B cell (primary cell): ENCODE data around the gene ANKRD65. TPM values are rescaled to one million over a fixed set of nuclear protein-coding genes. Genes with fewer than 3 reads are reported as not detected.
A peak's percentile ranks its signal among the peaks of the same experiment; 100 is the strongest.

Experiments used
- ATAC-seq: fragments of 200-7000 bp; cut with Tn5 transposase; one replicate; pipeline ENCODE4 v1.10.0; 2021; ENCODE audit warnings: low read depth, mild to moderate bottlenecking, moderate number of reproducible peaks, moderate library complexity
- CTCF ChIA-PET: fragments of 350-600 bp; sonication (Branson Sonifier 250); formaldehyde crosslinking; loops from one replicate; lab custom pipeline; 2021; ENCODE audit warnings: antibody characterized with exemption, inconsistent platforms; lab: Charles Lee
- POLR2A ChIA-PET: fragments of 350-600 bp; sonication (Branson Sonifier 250); formaldehyde crosslinking; loops from one replicate; lab custom pipeline; 2021; ENCODE audit warnings: antibody characterized with exemption; lab: Charles Lee
- DNase-seq: peaks from one replicate; pipeline ENCODE4 v3.0.0; 2013
- H2AFZ ChIP-seq: 2 replicates; pipeline ENCODE4 v1.6.1; 2012; ENCODE audit warnings: mild to moderate bottlenecking, low read depth, low read length; ENCODE audit not compliant: insufficient read depth, poor library complexity, severe bottlenecking
- H3K27ac ChIP-seq, 2 donors: 1 replicate in 1 of 2; 2 replicates in 1 of 2; pipeline ENCODE4 v1.5.1; 2012 to 2013; ENCODE audit warnings: low read length in 2 of 2, mild to moderate bottlenecking in 2 of 2, moderate library complexity in 1 of 2
- H3K27me3 ChIP-seq, 4 experiments: fragments of 200-600 bp in 1 of 4; sonication (generic) in 1 of 4; replicated peaks in 1 of 4; 1 replicate in 2 of 4; 2 replicates in 2 of 4; pipeline versions ENCODE4 v1.6.1 to v1.7.0; 2013 to 2016; ENCODE audit warnings: low read length in 3 of 4, mild to moderate bottlenecking in 2 of 4, mixed read lengths in 1 of 4, moderate library complexity in 1 of 4; ENCODE audit not compliant: insufficient read depth in 4 of 4, control insufficient read depth in 3 of 4; ENCODE audit errors: control extremely low read depth in 1 of 4
- H3K36me3 ChIP-seq, 2 experiments: replicated peaks in 1 of 2; 1 replicate in 1 of 2; 2 replicates in 1 of 2; pipeline versions ENCODE4 v1.6.1 to v1.7.1; 2013; ENCODE audit warnings: low read length in 1 of 2; ENCODE audit not compliant: insufficient read depth in 2 of 2, control insufficient read depth in 1 of 2; ENCODE audit errors: control extremely low read depth in 1 of 2, extremely low read depth in 1 of 2
- H3K4me1 ChIP-seq, 2 donors: fragments of 200-600 bp in 1 of 2; sonication (generic) in 1 of 2; 1 replicate in 1 of 2; 2 replicates in 1 of 2; pipeline versions ENCODE4 v1.5.1 to v1.6.1; 2013 to 2017; ENCODE audit warnings: low read length in 2 of 2; ENCODE audit not compliant: control insufficient read depth in 2 of 2, insufficient read depth in 2 of 2
- H3K4me2 ChIP-seq: replicated peaks from 2 replicates; pipeline ENCODE3; 2012; ENCODE audit warnings: mild to moderate bottlenecking, low read depth, low read length; ENCODE audit not compliant: poor library complexity, severe bottlenecking
- H3K4me3 ChIP-seq, 5 experiments: fragments of 200-600 bp in 1 of 5; sonication (generic) in 1 of 5; 1 replicate in 3 of 5; 2 replicates in 2 of 5; pipeline versions ENCODE4 v1.5.1 to v1.7.0; 2011 to 2016; ENCODE audit warnings: low read length in 4 of 5, mild to moderate bottlenecking in 4 of 5, low read depth in 2 of 5, control low read depth in 1 of 5, moderate library complexity in 1 of 5; ENCODE audit not compliant: insufficient read depth in 1 of 5; ENCODE audit errors: control extremely low read depth in 1 of 5, extremely low read depth in 1 of 5
- H3K79me2 ChIP-seq: fragments of 200-600 bp; sonication (generic); one replicate; pipeline ENCODE4 v1.6.0; 2016; ENCODE audit warnings: low read length; ENCODE audit not compliant: control insufficient read depth, insufficient read depth
- H3K9ac ChIP-seq: fragments of 200-600 bp; sonication (generic); 2 replicates; pipeline ENCODE4 v1.6.1; 2017; ENCODE audit warnings: mild to moderate bottlenecking, low read length, moderate library complexity
- H3K9me3 ChIP-seq, 3 donors: one replicate each; pipeline versions ENCODE4 v1.6.1 to v1.7.1; 2013; ENCODE audit warnings: low read length in 2 of 3; ENCODE audit not compliant: control insufficient read depth in 2 of 3, insufficient read depth in 1 of 3; ENCODE audit errors: control extremely low read depth in 1 of 3
- H4K20me1 ChIP-seq: 2 replicates; pipeline ENCODE4 v1.6.0; 2012; ENCODE audit warnings: mild to moderate bottlenecking, low read length; ENCODE audit not compliant: insufficient read depth, control insufficient read depth, poor library complexity, severe bottlenecking
- H3K27ac Mint-ChIP-seq: one replicate; pipeline ENCODE4 v1.8.0; 2021; ENCODE audit warnings: mixed read lengths
- H3K27me3 Mint-ChIP-seq: one replicate; pipeline ENCODE4 v1.8.0; 2021; ENCODE audit warnings: mixed read lengths
- H3K4me1 Mint-ChIP-seq: one replicate; pipeline ENCODE4 v1.8.0; 2021; ENCODE audit warnings: mixed read lengths
- H3K4me3 Mint-ChIP-seq: one replicate; pipeline ENCODE4 v1.8.0; 2021; ENCODE audit warnings: mixed read lengths
- H3K9me3 Mint-ChIP-seq: one replicate; pipeline ENCODE4 v1.8.0; 2022; ENCODE audit warnings: mixed read lengths; ENCODE audit not compliant: insufficient read depth
- EZH2 ChIP-seq: IDR thresholded peaks from 2 replicates; pipeline ENCODE4 v1.6.1; 2012; ENCODE audit warnings: borderline replicate concordance, low read depth, mild to moderate bottlenecking, moderate library complexity, low read length; ENCODE audit not compliant: insufficient read depth, poor library complexity, severe bottlenecking
- WGBS: methylation state at CpG from one replicate; pipeline ENCODE4 v1.1.5; 2013; ENCODE audit warnings: missing lambda C conversion rate; ENCODE audit not compliant: insufficient coverage; 5-methylcytosine and 5-hydroxymethylcytosine counted together
- intact Hi-C: fragments of 100-400 bp; cut with micrococcal nuclease; formaldehyde crosslinking; loops from one replicate; pipeline ENCODE4 v1.10.0; 2022
- polyA plus RNA-seq: library from polyadenylated mRNA; depleted of rRNA; stranded (reverse); fragments of >200 nt; gene quantifications from 2 replicates; pipeline ENCODE4 v1.2.3, GENCODE V29; 2012
- total RNA-seq, 2 donors: library from RNA; stranded (reverse); fragments of 120-200 nt in 1 of 2; gene quantifications; 1 replicate in 1 of 2; 2 replicates in 1 of 2; pipeline versions ENCODE4 v1.2.3 to v1.2.4, GENCODE V29; 2013 to 2022
- TF ChIP-seq, protein P1 (sequence below): fragments of 200-600 bp; IDR thresholded peaks from one replicate; pipeline ENCODE4 v1.8.0; 2022; ENCODE audit warnings: antibody characterized with exemption, mild to moderate bottlenecking

Gene ANKRD65
- total and polyA plus RNA-seq, 2 donors (not counting 1 experiment from before 2014, with no cell fraction given), result 0.12 TPM; not detected in 1

DNA sequence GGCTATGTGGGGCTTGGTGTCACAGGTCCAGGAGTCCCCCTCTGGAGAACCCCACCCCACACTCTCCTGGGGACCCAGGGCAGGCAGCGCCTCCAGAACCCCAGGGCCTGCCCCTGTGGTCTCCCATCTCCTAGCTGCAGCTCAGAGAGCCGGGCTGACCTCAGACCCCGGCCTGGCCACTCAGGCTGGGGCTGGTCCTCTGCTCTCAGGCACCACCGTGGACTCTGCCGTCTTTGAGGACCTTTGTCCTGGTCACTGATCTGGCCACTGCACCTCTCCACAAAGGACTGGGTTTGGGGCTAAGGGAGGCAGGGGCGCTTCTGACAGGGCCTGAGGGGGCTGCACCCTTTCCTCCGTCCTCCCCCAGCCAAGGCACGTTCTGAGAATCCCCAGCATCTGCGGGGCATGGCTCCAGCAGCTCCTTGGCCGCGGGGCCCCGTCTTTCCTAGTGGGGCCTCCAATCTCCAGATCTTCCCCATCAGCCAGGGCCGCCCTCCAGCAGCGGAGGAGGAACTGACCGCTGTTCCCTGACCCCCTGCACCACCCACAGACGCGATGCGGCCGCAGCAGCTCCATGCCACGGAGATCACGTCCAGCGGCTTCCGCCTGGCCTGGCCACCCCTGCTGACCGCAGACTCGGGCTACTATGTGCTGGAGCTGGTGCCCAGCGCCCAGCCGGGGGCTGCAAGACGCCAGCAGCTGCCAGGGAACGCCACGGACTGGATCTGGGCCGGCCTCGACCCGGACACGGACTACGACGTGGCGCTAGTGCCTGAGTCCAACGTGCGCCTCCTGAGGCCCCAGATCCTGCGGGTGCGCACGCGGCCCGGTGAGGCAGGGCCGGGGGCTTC, 17.7 kb upstream of the ANKRD65 start:
- DNase-seq (peak; percentile 13), ATAC-seq (no peak)
- POLR2A ChIA-PET, result interaction anchor here (1.4 kb wide), 1 partner anchor 13 kb away, joined by 3 read pairs; a partner anchor contains a TSS
- no peak overlapping the region for H3K4me3 ChIP-seq
- H3K9me3 ChIP-seq, result peaks cover 0 to 23% (median 0%) of the 10 kb centered on the region in 3 donors
- CTCF ChIA-PET, result no interaction called here
- H3K36me3 ChIP-seq, result no peaks in the 10 kb centered on the region
- peaks cover 0 to 55% (median 28%) of the 10 kb centered on the region in 4 experiments for H3K27me3 ChIP-seq
- no peak overlapping the region for H3K9ac ChIP-seq
- Mint-ChIP-seq H3K9me3 (no peaks in the 10 kb centered on the region), H3K27me3 (peaks cover 22% of the 10 kb centered on the region), H3K4me3 (no peak overlapping the region), H3K27ac (no peak overlapping the region), H3K4me1 (peaks cover 15% of the 10 kb centered on the region)
- intact Hi-C loops, result no loop called here
- H2AFZ ChIP-seq, result no peak overlapping the region
- no peak overlapping the region for H3K27ac ChIP-seq
- 94% methylated on average over 45 of the region's 45 CpGs for WGBS
- no peaks in the 10 kb centered on the region for H4K20me1 ChIP-seq
- peaks cover 29 to 36% of the 10 kb centered on the region in 2 donors for H3K4me1 ChIP-seq
- TF ChIP-seq EZH2, result no peak
- TF ChIP-seq, protein P1, sequence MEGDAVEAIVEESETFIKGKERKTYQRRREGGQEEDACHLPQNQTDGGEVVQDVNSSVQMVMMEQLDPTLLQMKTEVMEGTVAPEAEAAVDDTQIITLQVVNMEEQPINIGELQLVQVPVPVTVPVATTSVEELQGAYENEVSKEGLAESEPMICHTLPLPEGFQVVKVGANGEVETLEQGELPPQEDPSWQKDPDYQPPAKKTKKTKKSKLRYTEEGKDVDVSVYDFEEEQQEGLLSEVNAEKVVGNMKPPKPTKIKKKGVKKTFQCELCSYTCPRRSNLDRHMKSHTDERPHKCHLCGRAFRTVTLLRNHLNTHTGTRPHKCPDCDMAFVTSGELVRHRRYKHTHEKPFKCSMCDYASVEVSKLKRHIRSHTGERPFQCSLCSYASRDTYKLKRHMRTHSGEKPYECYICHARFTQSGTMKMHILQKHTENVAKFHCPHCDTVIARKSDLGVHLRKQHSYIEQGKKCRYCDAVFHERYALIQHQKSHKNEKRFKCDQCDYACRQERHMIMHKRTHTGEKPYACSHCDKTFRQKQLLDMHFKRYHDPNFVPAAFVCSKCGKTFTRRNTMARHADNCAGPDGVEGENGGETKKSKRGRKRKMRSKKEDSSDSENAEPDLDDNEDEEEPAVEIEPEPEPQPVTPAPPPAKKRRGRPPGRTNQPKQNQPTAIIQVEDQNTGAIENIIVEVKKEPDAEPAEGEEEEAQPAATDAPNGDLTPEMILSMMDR, result no peak
- no peaks in the 10 kb centered on the region for H3K79me2 ChIP-seq
- H3K4me2 ChIP-seq, result no peak overlapping the region

DNA sequence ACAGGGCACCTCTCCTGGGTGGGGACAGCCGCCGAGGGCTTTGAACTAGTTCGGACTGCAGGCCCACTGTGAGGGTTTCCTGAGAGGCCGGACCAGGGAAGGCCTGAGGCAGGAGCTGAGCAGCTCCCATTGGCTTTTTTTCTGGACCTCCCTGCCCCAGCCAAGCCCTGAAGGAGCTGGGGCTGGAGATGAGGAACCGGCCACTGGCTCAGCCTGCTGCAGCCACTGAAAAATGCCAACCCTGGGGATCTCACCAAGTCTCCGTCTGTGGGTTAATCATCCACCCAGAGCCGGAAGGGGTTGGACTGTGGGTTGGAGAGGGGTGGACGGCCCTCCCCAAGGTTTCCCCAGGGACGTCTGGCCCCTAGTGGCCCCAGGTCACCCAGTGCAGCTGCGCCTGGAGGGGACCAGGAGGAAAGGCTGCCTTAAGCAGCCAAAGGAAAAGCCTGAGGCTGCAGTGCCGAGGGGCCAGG, 16.9 kb upstream of the ANKRD65 start:
- Histone ChIP-seq H3K27me3 (peaks cover 0 to 63% (median 33%) of the 10 kb centered on the region in 4 experiments), H2AFZ (no peak overlapping the region), H4K20me1 (no peaks in the 10 kb centered on the region), H3K4me2 (no peak overlapping the region), H3K9ac (no peak overlapping the region), H3K4me3 (no peak overlapping the region), H3K36me3 (no peaks in the 10 kb centered on the region), H3K27ac (no peak overlapping the region), H3K4me1 (peaks cover 35 to 44% of the 10 kb centered on the region in 2 donors), H3K9me3 (peaks cover 0 to 29% (median 0%) of the 10 kb centered on the region in 3 donors), H3K79me2 (no peaks in the 10 kb centered on the region)
- ATAC-seq (no peak), DNase-seq (peak; percentile 8)
- Mint-ChIP-seq H3K27ac (no peak overlapping the region), H3K9me3 (no peaks in the 10 kb centered on the region), H3K4me1 (peaks cover 15% of the 10 kb centered on the region), H3K27me3 (peaks cover 25% of the 10 kb centered on the region), H3K4me3 (no peak overlapping the region)
- TF ChIP-seq, protein P1, result no peak
- TF ChIP-seq EZH2, result no peak
- WGBS, result 55% methylated on average over 11 of the region's 11 CpGs
- intact Hi-C loops, result no loop called here
- ChIA-PET POLR2A (interaction anchor here (1.4 kb wide), 1 partner anchor 13 kb away, joined by 3 read pairs; a partner anchor contains a TSS), CTCF (no interaction called here)
